ENCODE measurements around the gene CA10. TPM values are rescaled to one million over a fixed set of nuclear protein-coding genes. Genes with fewer than 3 reads are reported as not detected.
A peak's percentile ranks its signal among the peaks of the same experiment; 100 is the strongest.

The CA10 gene
- total and polyA plus RNA-seq, 2 experiments from 2014 or later = 0.92 to 1.5 TPM

DNA sequence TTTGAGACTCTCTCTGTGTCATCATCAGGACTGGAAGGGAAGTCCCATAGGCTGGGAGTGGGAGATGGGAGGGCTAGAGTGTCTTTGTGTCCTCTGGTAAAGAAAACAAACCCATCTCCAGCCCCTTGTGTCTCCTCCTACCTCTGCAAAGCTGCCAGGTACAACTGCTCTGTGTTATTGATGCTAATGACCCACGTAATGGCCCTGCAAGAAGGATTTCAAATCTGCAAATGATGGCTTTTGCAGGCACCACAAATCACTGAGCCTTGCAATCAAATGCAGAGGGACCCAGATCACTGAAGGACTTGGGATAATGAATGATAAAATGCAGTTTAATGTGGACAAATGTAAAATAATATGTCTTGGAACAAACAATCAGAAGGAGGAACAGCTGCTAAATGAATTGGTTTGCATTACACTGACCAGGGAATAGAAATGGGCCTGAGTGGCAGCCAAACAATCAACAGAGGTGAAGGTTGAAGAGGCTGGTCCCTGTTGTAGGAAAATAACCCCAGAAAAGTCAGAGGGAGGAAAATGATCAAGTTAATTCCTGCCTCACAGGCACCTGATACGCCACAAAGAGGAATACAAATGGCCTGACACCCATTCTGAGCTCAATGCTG is 473.1 kb downstream of the CA10 start:
- H2AFZ ChIP-seq = peak overlapping the region; percentile 52; the same call in 1 of the 2 replicates
- peaks cover 6% of the 10 kb centered on the region; the same call in 1 of the 2 replicates for H3K4me1 ChIP-seq (ENCODE audit: insufficient read depth)
- Mint-ChIP-seq H3K36me3 (ENCODE audit: low read depth) (no peaks in the 10 kb centered on the region), H3K27me3 (ENCODE audit: insufficient read depth, low read depth, poor library complexity) (peaks cover 2% of the 10 kb centered on the region), H3K9me3 (no peaks in the 10 kb centered on the region), H3K27ac (no peak overlapping the region), H3K4me3 (no peak overlapping the region), H3K4me1 (peaks cover 19% of the 10 kb centered on the region)
- H3K4me2 ChIP-seq = no peak overlapping the region
- no peak for DNase-seq (ENCODE audit: low spot score)
- no peaks in the 10 kb centered on the region for H3K79me2 ChIP-seq (replicated peaks; ENCODE audit: insufficient read depth)
- H3K4me3 ChIP-seq = no peak overlapping the region
- no peak for ATAC-seq
- no peaks in the 10 kb centered on the region for H3K36me3 ChIP-seq (ENCODE audit: insufficient read depth)
- H3F3A ChIP-seq (replicated peaks; ENCODE audit: low read depth) = no peaks in the 10 kb centered on the region
- no peak overlapping the region for H3K27ac ChIP-seq (ENCODE audit: low read depth)
- no peaks in the 10 kb centered on the region for H3K27me3 ChIP-seq (ENCODE audit: insufficient read depth)
- H4K20me1 ChIP-seq (replicated peaks; ENCODE audit: insufficient read depth) = no peaks in the 10 kb centered on the region
- H3K9me2 ChIP-seq (ENCODE audit: insufficient read depth) = peaks cover 3% of the 10 kb centered on the region; the same call in 1 of the 2 replicates
- TF ChIP-seq, protein P1, sequence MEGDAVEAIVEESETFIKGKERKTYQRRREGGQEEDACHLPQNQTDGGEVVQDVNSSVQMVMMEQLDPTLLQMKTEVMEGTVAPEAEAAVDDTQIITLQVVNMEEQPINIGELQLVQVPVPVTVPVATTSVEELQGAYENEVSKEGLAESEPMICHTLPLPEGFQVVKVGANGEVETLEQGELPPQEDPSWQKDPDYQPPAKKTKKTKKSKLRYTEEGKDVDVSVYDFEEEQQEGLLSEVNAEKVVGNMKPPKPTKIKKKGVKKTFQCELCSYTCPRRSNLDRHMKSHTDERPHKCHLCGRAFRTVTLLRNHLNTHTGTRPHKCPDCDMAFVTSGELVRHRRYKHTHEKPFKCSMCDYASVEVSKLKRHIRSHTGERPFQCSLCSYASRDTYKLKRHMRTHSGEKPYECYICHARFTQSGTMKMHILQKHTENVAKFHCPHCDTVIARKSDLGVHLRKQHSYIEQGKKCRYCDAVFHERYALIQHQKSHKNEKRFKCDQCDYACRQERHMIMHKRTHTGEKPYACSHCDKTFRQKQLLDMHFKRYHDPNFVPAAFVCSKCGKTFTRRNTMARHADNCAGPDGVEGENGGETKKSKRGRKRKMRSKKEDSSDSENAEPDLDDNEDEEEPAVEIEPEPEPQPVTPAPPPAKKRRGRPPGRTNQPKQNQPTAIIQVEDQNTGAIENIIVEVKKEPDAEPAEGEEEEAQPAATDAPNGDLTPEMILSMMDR (conservative IDR thresholded peaks at IDR 0.05; ENCODE audit: low read depth in 2 of 2) = no peak
- TF ChIP-seq JUNB (IDR thresholded peaks at IDR 0.05; ENCODE audit: unreplicated experiment) (no peak), ZNF331 (CRISPR knock-in tag; IDR thresholded peaks at IDR 0.05; ENCODE audit: low read depth) (no peak), NANOG (IDR thresholded peaks at IDR 0.05; ENCODE audit: borderline replicate concordance) (no peak), STAT1 (IDR thresholded peaks at IDR 0.05; ENCODE audit: unreplicated experiment) (no peak), EZH2 (IDR thresholded peaks at IDR 0.05; ENCODE audit: low read depth, unreplicated experiment) (no peak), POLR2AphosphoS5 (IDR thresholded peaks at IDR 0.05; ENCODE audit: low read depth) (no peak), ZNF114 (CRISPR knock-in tag; IDR thresholded peaks at IDR 0.05) (no peak), EZH2phosphoT487 (IDR thresholded peaks at IDR 0.05; ENCODE audit: unreplicated experiment) (no peak), CREB1 (CRISPR knock-in tag; IDR thresholded peaks at IDR 0.05; ENCODE audit: low read depth) (no peak)
- TF ChIP-seq, protein P2, sequence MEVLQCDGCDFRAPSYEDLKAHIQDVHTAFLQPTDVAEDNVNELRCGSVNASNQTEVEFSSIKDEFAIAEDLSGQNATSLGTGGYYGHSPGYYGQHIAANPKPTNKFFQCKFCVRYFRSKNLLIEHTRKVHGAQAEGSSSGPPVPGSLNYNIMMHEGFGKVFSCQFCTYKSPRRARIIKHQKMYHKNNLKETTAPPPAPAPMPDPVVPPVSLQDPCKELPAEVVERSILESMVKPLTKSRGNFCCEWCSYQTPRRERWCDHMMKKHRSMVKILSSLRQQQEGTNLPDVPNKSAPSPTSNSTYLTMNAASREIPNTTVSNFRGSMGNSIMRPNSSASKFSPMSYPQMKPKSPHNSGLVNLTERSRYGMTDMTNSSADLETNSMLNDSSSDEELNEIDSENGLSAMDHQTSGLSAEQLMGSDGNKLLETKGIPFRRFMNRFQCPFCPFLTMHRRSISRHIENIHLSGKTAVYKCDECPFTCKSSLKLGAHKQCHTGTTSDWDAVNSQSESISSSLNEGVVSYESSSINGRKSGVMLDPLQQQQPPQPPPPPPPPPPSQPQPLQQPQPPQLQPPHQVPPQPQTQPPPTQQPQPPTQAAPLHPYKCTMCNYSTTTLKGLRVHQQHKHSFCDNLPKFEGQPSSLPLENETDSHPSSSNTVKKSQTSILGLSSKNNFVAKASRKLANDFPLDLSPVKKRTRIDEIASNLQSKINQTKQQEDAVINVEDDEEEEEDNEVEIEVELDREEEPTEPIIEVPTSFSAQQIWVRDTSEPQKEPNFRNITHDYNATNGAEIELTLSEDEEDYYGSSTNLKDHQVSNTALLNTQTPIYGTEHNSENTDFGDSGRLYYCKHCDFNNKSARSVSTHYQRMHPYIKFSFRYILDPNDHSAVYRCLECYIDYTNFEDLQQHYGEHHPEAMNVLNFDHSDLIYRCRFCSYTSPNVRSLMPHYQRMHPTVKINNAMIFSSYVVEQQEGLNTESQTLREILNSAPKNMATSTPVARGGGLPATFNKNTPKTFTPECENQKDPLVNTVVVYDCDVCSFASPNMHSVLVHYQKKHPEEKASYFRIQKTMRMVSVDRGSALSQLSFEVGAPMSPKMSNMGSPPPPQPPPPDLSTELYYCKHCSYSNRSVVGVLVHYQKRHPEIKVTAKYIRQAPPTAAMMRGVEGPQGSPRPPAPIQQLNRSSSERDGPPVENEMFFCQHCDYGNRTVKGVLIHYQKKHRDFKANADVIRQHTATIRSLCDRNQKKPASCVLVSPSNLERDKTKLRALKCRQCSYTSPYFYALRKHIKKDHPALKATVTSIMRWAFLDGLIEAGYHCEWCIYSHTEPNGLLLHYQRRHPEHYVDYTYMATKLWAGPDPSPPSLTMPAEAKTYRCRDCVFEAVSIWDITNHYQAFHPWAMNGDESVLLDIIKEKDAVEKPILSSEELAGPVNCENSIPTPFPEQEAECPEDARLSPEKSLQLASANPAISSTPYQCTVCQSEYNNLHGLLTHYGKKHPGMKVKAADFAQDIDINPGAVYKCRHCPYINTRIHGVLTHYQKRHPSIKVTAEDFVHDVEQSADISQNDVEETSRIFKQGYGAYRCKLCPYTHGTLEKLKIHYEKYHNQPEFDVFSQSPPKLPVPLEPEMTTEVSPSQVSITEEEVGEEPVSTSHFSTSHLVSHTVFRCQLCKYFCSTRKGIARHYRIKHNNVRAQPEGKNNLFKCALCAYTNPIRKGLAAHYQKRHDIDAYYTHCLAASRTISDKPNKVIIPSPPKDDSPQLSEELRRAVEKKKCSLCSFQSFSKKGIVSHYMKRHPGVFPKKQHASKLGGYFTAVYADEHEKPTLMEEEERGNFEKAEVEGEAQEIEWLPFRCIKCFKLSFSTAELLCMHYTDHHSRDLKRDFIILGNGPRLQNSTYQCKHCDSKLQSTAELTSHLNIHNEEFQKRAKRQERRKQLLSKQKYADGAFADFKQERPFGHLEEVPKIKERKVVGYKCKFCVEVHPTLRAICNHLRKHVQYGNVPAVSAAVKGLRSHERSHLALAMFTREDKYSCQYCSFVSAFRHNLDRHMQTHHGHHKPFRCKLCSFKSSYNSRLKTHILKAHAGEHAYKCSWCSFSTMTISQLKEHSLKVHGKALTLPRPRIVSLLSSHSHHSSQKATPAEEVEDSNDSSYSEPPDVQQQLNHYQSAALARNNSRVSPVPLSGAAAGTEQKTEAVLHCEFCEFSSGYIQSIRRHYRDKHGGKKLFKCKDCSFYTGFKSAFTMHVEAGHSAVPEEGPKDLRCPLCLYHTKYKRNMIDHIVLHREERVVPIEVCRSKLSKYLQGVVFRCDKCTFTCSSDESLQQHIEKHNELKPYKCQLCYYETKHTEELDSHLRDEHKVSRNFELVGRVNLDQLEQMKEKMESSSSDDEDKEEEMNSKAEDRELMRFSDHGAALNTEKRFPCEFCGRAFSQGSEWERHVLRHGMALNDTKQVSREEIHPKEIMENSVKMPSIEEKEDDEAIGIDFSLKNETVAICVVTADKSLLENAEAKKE (CRISPR knock-in tag; IDR thresholded peaks at IDR 0.05) = no peak
- TF ChIP-seq, protein P3, sequence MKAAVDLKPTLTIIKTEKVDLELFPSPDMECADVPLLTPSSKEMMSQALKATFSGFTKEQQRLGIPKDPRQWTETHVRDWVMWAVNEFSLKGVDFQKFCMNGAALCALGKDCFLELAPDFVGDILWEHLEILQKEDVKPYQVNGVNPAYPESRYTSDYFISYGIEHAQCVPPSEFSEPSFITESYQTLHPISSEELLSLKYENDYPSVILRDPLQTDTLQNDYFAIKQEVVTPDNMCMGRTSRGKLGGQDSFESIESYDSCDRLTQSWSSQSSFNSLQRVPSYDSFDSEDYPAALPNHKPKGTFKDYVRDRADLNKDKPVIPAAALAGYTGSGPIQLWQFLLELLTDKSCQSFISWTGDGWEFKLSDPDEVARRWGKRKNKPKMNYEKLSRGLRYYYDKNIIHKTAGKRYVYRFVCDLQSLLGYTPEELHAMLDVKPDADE (IDR thresholded peaks at IDR 0.05) = no peak
- TF ChIP-seq, protein P4, sequence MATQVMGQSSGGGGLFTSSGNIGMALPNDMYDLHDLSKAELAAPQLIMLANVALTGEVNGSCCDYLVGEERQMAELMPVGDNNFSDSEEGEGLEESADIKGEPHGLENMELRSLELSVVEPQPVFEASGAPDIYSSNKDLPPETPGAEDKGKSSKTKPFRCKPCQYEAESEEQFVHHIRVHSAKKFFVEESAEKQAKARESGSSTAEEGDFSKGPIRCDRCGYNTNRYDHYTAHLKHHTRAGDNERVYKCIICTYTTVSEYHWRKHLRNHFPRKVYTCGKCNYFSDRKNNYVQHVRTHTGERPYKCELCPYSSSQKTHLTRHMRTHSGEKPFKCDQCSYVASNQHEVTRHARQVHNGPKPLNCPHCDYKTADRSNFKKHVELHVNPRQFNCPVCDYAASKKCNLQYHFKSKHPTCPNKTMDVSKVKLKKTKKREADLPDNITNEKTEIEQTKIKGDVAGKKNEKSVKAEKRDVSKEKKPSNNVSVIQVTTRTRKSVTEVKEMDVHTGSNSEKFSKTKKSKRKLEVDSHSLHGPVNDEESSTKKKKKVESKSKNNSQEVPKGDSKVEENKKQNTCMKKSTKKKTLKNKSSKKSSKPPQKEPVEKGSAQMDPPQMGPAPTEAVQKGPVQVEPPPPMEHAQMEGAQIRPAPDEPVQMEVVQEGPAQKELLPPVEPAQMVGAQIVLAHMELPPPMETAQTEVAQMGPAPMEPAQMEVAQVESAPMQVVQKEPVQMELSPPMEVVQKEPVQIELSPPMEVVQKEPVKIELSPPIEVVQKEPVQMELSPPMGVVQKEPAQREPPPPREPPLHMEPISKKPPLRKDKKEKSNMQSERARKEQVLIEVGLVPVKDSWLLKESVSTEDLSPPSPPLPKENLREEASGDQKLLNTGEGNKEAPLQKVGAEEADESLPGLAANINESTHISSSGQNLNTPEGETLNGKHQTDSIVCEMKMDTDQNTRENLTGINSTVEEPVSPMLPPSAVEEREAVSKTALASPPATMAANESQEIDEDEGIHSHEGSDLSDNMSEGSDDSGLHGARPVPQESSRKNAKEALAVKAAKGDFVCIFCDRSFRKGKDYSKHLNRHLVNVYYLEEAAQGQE (IDR thresholded peaks at IDR 0.05; ENCODE audit: unreplicated experiment) = no peak

Measured in GM23338 (cell line).